Inflammatory macrophage (primary cell): ENCODE data around the gene ICE2.
"Not testable (repeated sequence)": the region's sequence is repeated elsewhere in the genome, so short reads cannot be mapped to it uniquely, and the experiment has no call there.

ENCODE experiments used
- DNase-seq, 2 donors: peaks; one replicate each; pipeline ENCODE4 v3.0.0-alpha.2; 2020 to 2022

The ICE2 gene

DNA sequence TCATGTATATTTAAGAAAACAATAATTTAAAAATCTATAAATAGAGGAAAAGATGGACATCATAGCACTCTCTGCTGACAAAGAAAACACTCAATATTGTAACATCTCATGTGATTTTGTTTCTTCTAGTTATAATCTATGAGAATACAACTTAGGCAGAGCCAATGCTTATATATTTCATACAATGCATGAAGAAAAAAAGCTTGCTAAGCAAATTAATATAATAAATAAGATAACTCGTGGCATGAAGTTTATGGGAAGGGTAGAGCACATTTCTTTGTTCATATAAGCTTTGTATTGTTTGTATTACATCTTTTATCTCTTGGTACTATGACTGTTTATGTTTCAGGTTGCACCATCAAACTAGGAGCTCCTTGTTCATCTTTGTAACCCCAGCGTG is 73.5 kb downstream of the ICE2 start:
- no peak for DNase-seq

DNA sequence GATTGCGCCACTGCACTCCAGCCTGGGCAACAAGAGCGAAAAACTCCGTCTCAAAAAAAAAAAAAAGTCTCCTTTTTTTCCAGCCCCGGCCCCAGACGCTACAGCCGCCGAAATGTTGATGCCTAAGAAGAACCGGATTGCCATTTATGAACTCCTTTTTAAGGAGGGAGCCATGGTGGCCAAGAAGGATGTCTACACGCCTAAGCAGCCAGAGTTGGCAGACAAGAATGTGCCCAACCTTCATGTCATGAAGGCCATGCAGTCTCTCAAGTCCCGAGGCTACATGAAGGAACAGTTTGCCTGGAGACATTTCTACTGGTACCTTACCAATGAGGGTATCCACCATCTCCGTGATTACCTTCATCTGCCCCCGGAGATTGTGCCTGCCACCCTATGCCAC is 74.6 kb downstream of the ICE2 start:
- not testable (repeated sequence) for DNase-seq

DNA sequence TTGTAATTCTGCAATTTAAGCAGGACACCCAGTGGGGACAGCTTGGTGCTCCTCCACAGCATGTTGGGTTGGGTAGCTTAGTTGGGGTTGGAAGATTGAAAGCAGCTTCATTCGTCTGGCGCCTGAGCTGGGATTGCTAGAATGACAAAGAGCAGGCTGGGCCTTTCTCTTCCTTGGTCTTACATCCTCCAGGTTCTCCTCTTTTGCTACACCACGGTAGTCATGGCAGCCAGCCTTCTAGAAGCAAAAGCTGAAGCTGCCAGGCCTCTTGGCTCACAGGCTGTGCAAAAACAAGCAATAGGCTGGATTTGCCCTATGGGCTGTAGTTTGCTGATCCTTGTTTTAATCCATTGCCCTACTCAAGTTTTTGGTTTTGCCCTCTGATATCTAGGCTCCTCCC is 78.0 kb downstream of the ICE2 start:
- DNase-seq = no peak

DNA sequence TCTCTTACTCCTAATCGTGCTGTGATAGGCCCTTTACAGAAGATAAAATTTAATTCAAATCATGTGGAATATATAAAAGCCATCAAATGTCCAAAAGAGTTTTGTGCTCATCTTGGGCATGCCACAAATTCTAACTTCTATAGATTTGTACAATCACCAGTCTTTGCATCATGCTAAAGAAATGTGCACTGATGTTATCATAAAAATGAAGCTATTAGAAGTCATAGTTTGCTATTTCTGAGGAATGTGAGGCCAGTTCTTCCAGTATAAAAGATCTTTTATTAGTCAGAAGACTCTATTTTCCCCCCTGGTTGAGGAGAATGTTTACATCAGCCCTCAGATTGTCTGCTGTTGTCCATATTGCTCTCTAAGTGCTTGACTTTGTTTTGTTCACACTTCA is 79.0 kb downstream of the ICE2 start:
- DNase-seq = no peak

DNA sequence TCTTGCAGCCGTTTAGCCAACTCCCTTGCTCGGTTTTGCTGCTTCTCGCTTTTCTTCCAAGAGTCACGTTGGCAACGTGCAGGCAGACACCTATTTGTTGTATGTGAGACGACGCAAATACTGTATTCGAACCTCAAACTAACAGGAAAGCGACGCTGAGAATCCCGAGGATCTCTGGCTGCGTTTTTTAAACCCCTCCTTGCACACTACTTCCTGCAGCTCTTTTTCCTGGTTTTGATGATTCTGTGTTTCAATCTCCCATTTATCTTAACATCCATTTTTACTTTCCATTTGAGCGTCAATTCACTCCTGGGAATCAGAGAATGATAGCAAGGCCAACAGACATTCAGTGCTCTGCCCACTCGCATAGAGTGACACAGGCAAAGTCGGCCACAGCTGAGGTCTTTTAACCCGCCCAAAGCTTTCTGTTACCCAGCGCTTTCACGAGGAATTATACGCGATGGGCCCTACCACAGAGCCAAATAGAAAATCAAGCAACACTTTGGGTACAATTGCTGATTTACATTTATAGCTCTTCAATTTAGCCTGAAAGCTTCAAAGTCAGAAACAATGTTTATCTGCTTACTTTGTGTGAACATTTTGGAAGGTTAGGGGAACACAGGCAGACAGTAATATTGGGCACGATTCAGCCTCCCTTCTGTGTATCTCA is 79.6 kb downstream of the ICE2 start:
- DNase-seq = no peak

DNA sequence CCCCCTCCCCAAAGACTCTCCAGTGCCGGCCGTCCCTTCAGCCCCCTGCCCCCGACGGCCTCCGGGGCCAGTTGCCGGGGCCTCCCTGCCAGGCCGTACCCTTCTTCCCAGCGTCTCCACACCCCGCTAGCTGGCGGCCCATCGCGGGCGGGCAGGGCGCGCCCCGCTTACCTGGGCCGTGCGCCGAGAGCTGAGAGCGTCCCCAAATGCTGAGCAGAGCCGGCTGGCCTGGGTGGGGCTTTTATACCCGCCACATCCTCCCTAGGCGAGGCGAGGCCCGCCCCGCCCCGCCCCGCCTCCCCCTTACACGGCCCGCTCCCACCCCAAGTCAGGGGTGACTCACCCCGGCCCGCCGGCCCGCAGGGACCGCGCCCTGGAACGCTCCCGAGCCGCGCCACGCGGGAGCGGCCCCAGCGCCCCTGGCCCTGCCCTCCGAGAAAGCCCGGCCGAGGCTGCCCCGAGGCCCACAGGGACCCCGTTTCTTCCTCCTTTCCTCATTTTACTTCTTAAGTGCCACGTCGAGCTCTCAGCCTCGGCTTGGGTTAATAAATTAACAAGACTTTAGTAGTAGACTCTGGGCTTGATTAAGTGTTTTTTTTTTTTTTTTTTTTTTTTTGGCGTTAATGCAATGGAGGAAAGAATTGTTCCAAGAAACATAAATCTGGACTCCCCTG is 81.0 kb downstream of the ICE2 start, which contains the start of gene ANXA2:
ANXA2 (minus strand) TSS at position 215 of the 674 bp plus-strand sequence. CDS start 11,911 bp downstream, outside the sequence.
- DNase-seq = peak; percentile 94 to 95

DNA sequence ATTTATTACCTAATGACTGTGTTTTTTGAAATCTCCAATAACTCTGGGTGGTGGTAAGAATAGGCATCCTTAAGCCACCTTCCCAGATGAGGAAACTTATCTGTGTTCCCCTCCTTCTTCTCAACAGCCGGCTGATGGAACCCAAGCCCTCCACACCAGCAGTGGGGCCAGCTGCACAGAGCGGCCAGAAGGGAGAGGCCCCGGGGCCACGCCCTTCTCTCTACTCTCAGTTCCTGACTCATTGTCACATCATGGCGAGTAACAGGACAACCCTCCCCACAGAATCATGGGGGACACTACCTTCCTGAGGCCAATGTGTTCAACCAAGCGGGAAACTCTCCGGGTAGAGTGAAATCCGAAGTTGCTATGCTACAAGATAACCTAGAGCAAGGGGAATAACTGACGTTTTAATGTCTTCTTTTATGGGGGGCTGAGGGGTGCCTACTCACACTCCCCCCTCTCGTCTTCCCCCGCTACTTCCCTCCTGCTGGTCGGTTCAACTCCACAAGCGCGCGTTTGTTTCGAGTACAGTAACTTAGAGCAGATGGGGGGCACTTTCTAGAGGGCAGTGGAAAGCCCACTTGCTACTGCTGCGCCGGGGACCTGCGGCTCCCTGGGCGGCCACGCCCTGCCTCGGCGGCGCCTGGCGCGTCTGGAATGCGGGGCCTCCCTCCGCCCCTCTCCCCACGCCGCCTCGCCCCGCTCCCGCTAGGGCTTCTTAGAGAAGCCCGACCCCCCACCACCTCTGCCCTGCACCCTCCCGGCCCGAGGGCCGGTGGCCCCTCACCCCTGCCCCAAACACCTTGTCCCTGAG is 81.8 kb downstream of the ICE2 start:
- DNase-seq = peak; percentile 88

DNA sequence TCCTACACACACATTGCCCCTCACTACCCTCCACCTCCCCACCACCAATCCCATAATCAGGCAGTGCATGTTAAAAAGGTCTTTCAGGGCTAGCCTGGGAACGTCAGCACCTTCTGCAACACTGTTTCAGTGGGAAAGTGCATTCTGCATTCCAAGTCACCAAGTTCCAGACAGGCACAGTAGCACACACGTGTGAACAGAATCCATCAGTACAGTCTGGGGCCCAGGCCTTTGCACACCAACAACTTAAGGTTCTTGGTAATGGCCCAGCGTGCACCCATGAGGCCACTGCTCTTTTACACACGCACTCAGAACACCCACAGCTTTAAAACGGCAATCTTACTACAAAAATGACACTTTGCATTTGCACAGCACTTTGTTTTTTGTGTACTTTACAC is 82.4 kb downstream of the ICE2 start:
- peak; percentile 39 to 43 for DNase-seq

DNA sequence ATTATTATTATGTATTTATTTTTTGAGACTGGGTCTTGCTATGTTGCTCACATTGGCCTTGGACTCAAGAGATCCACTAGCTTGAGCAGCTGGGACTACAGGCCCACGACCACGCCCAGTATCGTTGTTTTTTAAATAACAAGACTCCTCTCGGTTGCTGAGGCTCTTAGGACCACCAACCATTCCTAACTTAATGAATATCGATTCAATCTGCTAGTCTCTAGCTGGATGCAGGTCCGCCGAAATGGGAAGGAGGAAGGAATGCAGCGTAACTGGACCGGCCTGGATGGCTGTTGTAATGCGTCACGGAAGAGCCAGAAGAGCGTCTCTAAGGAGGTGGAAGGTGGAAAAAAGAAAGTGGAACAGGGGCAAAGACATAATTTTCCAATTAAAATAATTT is 82.8 kb downstream of the ICE2 start:
- DNase-seq = peak; percentile 31 to 46

DNA sequence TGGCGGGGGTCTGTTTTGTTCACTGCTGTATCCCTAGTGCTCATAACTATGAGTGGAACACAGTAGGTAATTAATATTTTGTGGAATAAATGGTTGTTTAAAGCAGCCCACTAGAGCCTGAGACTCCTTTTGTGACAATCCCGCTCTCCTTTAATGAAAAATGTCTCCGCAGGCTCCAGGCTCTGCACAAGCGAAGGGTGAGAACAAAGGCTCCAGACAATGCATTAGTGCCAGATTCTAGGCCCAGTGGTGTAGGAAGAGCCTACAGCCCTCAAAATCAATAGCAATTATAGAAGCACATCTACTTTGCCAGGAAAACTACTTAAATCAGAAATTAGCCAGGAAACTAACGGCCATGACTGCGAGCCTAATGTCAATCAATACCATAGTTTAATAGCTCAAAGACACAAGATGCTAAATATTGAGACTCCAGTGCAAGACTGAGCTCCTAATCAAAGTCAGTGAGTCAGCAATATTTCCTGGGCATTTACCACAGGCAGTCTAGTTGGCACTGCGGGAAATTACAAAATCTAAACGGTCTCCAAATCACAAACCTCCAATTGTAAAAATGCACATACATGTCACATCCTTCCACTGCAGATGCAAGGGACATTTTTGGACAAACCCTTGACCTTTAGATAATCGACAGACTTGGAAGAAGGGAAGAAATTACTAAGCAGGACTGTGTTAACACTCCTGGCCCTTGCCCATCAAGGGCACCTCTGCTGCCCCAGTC is 83.5 kb downstream of the ICE2 start:
- peak in 1 of 2 donors; percentile 58 for DNase-seq

DNA sequence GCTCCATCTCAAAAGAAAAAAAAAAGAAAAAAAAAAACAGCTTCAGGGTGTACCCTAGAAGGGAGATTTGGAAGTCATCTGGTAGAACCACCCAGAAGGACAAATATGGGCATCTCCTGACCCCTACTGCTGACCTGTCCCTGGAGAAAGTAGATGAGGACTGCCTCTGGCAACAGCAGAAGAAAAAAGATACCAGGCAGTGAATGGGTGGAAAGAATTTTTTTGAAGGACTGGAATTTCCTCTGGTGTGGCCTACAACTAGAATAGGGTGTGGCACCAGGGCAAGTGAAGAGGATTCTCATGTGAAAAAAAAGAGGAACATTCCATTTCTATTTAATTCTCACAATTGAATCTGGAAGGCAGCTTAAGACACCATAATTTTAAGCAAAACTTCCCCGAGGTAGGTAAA is 84.2 kb downstream of the ICE2 start:
- peak; percentile 44 to 54 for DNase-seq

DNA sequence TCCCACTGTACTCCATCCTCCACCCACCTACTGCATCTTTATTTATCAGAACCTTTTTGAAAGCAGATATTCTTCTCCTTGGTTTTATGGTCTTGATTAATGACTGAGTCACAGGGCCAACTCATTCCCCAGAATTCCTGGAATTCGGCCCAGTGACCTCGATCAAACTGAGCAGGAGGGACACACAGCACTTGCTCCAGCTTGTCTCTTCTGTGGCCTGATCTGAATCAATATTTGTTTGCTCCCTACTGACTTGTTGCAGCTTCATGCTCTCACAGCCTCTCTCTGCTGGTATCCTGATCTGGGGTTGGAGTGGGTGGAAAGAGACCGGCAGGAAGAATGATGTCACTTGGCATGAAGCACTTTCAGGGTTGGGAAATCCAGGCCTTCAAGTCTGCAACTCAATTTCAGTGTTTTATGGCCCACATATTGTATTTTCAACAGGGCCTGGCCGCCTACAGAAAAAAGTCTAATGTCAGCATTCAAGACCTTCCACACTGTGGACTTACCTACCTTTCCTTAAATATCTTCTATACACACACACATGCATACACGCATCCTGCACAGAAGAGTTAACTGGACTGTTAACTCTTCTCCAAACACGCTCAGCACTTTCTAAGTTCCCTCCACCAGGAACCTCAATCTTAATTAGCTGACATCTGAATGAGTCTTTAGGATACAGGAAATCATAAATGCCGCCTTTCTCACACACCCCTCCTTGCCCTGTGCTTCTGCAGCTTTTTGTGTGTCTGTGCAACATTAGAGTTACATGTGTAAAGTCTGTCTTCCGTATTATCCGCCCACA is 85.8 kb downstream of the ICE2 start:
- peak; percentile 93 to 97 for DNase-seq

DNA sequence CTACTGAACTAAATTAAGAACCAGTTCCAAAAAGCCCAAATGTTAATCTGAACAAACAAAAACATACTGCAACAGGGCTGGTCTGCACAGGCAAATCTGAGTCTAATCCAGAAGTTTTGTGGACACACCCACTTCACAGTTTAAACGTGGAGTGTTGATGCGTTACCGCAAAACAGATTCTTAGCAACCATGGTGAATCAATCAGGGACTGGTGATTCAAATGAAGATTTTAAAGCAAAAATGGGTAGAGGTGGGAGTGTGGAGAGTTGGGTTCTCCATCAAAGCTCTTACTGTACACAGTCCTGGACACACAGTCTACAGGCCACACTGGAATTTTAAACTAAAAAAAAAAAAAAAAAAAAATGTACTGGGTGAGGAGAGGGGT is 86.3 kb downstream of the ICE2 start:
- peak; percentile 62 to 65 for DNase-seq

DNA sequence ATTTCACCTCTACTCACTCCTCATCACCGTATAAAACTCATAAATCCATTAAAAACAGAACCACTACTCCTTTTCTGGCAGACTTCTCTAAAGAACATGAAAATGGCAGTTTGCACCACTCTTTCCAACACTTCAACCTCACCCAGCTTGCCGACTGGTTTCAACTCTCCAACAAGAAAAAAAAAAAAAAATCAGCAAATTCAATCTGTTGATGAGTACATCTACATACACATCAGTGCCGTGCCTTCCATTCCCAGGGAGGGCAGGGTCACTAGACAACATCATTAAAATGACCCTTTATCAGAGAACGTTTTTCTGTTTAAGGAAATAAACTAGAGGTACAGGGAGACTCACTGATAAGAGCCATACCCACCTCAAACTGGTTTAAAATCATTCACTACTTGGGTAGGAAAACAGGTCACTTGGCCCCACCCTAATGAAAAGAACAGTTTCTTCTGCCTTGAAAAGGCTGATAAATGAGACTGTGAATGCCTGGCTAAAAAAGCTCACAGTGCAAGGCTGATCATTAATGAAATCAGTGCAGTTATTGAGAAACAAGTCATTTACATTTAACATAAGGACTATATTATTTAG is 87.1 kb downstream of the ICE2 start:
- DNase-seq = no peak

DNA sequence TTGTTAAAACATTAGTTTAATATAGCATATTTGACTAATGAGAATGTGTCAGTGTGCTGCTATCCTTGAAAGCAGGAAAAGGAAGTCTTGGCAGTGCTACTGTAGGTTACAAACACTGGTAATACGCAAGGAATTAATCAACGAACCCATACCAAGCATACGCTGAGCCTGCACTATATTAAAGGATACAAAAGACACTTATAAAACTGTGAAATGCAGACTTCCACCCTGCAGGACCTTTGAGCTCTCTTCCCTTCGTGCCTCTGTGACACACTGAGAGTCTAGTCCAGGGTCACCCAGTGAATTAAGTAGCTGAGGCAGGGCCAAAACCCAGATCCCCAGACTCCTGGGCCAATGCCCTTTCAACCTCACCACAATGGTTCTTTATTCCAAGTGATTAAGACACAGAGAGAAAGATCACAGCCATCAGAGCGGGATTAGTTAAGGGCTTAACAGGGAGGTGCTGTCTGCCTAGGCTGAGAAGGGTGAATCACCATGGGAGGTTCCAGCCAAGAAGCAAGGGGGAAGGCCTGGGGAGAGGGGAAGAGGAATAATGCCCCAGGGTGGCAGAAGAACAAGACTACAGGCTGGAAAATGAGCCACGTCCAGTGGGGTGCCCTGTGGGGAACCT is 88.0 kb downstream of the ICE2 start:
- peak; percentile 70 to 81 for DNase-seq

DNA sequence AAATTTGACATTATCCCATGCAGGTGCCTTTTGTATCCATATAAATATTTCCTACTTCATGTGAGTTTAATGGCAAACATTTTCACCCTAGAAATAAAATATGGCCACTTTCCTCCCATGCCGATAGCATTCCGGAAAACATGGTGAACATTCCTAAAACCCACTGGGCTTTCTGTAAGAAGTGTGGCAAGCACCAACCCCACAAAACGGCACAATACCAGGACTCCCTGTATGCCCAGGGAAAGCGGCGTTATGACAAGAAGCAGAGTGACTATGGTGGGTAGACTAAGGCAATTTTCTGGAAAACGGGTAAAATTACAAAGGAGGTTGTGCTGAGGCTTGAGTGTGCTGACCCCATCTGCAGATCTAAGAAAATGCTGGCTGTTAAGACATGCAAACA is 88.7 kb downstream of the ICE2 start:
- DNase-seq = no peak

DNA sequence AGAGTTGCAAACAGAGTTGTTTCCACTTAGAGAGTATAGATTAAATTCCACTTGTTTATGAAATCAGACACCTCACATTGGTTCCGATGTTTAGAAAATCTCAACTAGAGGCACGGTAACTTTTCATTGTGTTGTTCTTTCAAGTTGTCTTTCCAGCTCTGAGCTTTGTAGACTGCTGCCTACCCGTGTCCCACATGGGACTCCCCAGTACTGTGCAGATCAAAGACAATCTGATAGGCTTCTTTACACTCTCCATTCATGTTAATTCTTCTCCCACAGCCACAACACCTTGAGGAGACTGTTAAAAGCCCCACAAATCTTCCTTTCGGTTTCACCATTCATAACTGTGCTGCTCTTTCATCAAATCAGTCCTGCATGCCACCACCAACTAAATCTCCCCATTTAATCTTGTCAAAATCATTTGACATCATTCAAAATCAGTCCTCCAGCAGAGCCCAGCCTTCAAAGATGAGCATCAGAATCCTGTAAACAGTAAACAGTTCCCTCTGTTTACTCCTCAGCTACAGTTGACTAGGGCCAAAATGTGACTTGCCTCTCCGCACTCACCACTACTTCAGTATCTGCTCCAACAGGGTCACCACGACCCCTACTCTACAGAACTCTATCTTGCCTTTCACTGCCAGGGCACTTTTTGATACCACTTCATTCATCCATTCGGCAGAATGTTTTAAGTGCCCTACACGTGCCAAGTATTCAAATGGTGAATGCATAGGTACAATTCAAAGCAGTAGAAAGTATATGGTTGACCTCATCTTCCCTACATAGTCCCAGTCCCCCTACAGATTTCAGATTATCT is 89.5 kb downstream of the ICE2 start:
- no peak for DNase-seq

DNA sequence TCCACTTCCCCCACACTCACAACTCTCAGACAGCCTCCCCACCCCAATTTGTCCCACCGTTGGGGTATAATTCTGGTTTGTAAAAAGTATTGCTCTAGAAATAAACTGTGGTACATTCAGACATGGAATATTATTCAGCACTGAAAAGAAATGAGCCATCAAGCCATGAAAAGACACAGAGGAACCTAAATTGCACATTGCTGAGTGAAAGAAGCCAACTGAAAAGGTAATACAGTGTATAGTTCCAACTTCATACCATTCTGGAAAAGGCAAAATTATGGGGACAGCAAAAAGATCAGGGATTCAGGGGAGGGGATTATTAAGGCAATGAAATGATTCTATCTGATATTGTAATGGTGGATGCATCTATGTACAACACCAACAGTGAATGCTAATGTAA is 91.6 kb downstream of the ICE2 start:
- DNase-seq = no peak

DNA sequence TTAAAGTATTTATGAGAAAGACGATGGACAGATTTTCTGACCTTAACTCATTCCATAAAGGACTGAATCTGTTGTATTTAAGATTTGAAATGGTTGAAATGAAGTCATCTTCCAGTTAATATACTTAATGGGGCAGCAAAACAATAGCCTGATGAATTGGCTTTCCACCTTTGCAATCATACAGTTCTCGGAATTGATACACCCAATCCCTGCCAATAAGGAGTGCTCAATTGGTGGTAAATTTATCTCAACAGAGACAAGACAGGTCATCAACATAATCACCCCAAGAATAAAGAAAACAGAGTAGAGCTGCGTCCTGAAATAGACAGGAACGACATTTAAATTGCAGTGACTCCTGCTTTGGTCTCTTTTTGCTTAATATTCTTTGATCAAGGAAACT is 92.3 kb downstream of the ICE2 start:
- DNase-seq = no peak
